Right cardiac atrium (tissue), 5 donors: ENCODE results near the gene MXI1. TPM values are rescaled to one million over a fixed set of nuclear protein-coding genes. Genes with fewer than 3 reads are reported as not detected.
"Not testable (repeated sequence)": the region's sequence is repeated elsewhere in the genome, so short reads cannot be mapped to it uniquely, and the experiment has no call there.

ENCODE experiments used
- ATAC-seq, 2 donors: fragments of 200-7000 bp; cut with Tn5 transposase; one replicate each; pipeline versions ENCODE4 v1.8.0 to v1.9.1; 2020; ENCODE audit warnings: moderate library complexity in 2 of 2, mild to moderate bottlenecking in 1 of 2
- DNase-seq, 3 donors: peaks; one replicate each; pipeline ENCODE4 v3.0.0-alpha.2; 2020
- H3K27ac ChIP-seq: one replicate; pipeline ENCODE4 v1.5.1; 2013; ENCODE audit warnings: mild to moderate bottlenecking, low read length, control low read depth, moderate library complexity
- H3K27me3 ChIP-seq: one replicate; pipeline ENCODE4 v1.6.1; 2013; ENCODE audit not compliant: control insufficient read depth, insufficient read depth
- H3K4me1 ChIP-seq: one replicate; pipeline ENCODE4 v1.6.1; 2013; ENCODE audit warnings: low read length; ENCODE audit not compliant: control insufficient read depth, insufficient read depth
- H3K4me3 ChIP-seq: one replicate; pipeline ENCODE4 v1.5.1; 2013; ENCODE audit warnings: low read length, control low read depth
- H3K9me3 ChIP-seq: one replicate; pipeline ENCODE4 v1.6.1; 2013; ENCODE audit warnings: low read length; ENCODE audit not compliant: control insufficient read depth
- WGBS: extraction: QIAGEN DNeasy Blood & Tissue Kit; methylation state at CpG from one replicate; pipeline ENCODE4 v1.1.7; 2013; 5-methylcytosine and 5-hydroxymethylcytosine counted together
- intact Hi-C, 4 donors: fragments of 100-400 bp; cut with DNase I; formaldehyde crosslinking; loops; one replicate each; pipeline versions ENCODE4 v1.11.0 to v1.14.0; 2022 to 2023
- polyA plus RNA-seq: library from polyadenylated mRNA; stranded (reverse); fragments of 200-250 nt; gene quantifications from one replicate; pipeline ENCODE4 v1.2.3, GENCODE V29; 2013
- total RNA-seq, 4 donors: library from RNA; stranded (reverse); fragmentation: NEBNext Ultra II Directional; extraction: Animal tissue kit (Norgen Biotek cat#: 25700); gene quantifications; one replicate each; pipeline ENCODE4 v1.2.1, GENCODE V29; 2021
- donor health status: healthy with polysubstance abuse.
- donor health status: DM: no; HTN: yes; CAD: no.
- donor health status: DM: no; HTN: no; CAD: no.
- donor health status: DM: no; HTN: yes; CAD: no; lungs with severe emphysema.
- donor health status: DM: yes; HTN: yes; CAD: no.

Gene MXI1
- total and polyA plus RNA-seq, 5 donors: 35.5 to 91.3 (median 59.7) TPM

- Histone ChIP-seq H3K27me3 (no peaks in the 10 kb centered on the region), H3K4me3 (no peak overlapping the region), H3K27ac (no peak overlapping the region), H3K9me3 (no peaks in the 10 kb centered on the region), H3K4me1 (peaks cover 4% of the 10 kb centered on the region)
- intact Hi-C loops: no loop called here
- no peak for DNase-seq
- ATAC-seq: no peak
These were observed 32.5 kb downstream of the MXI1 start for GRCh38 chr10:110239892-110240291.

- 75% methylated on average over 3 of the region's 3 CpGs for WGBS
- intact Hi-C loops: no loop called here
- DNase-seq (no peak), ATAC-seq (no peak)
- Histone ChIP-seq H3K4me1 (peaks cover 4% of the 10 kb centered on the region), H3K4me3 (no peak overlapping the region), H3K27me3 (no peaks in the 10 kb centered on the region), H3K27ac (no peak overlapping the region), H3K9me3 (no peaks in the 10 kb centered on the region)
These were observed 34.0 kb downstream of the MXI1 start for GRCh38 chr10:110241407-110241806.

GRCh38 chr10:110241841-110242240, 34.4 kb downstream of the MXI1 start:
- no peaks in the 10 kb centered on the region for H3K27me3 ChIP-seq
- no peak for ATAC-seq
- 57% methylated on average over 2 of the region's 2 CpGs for WGBS
- H3K4me3 ChIP-seq: no peak overlapping the region
- DNase-seq: no peak
- peaks cover 4% of the 10 kb centered on the region for H3K4me1 ChIP-seq
- no peaks in the 10 kb centered on the region for H3K9me3 ChIP-seq
- no peak overlapping the region for H3K27ac ChIP-seq
- intact Hi-C loops: no loop called here

GRCh38 chr10:110242511-110242910, 35.1 kb downstream of the MXI1 start:
- WGBS: 77% methylated on average over 1 of the region's 1 CpG
- peaks cover 4% of the 10 kb centered on the region for H3K4me1 ChIP-seq
- H3K9me3 ChIP-seq: no peaks in the 10 kb centered on the region
- no peak for ATAC-seq
- intact Hi-C loops: no loop called here
- no peaks in the 10 kb centered on the region for H3K27me3 ChIP-seq
- no peak overlapping the region for H3K4me3 ChIP-seq
- no peak overlapping the region for H3K27ac ChIP-seq
- DNase-seq: no peak

- 86% methylated on average over 3 of the region's 3 CpGs for WGBS
- ATAC-seq (no peak), DNase-seq (no peak)
- intact Hi-C loops: no loop called here
- no peaks in the 10 kb centered on the region for H3K4me1 ChIP-seq
- no peaks in the 10 kb centered on the region for H3K27me3 ChIP-seq
- H3K4me3 ChIP-seq: no peak overlapping the region
- no peaks in the 10 kb centered on the region for H3K9me3 ChIP-seq
- no peak overlapping the region for H3K27ac ChIP-seq
These were observed 37.1 kb downstream of the MXI1 start for GRCh38 chr10:110244550-110244949.

- 97% methylated on average over 4 of the region's 5 CpGs for WGBS
- H3K4me1 ChIP-seq, H3K27me3 ChIP-seq, intact Hi-C loops, H3K9me3 ChIP-seq, DNase-seq, H3K27ac ChIP-seq, H3K4me3 ChIP-seq, ATAC-seq: not testable (repeated sequence)
These were observed 40.4 kb downstream of the MXI1 start for GRCh38 chr10:110247833-110248232.

GRCh38 chr10:110249489-110249888, 42.1 kb downstream of the MXI1 start:
- H3K9me3 ChIP-seq, ATAC-seq, H3K27me3 ChIP-seq, intact Hi-C loops, H3K27ac ChIP-seq, DNase-seq, H3K4me3 ChIP-seq, H3K4me1 ChIP-seq: not testable (repeated sequence)
- 79% methylated on average over 1 of the region's 1 CpG for WGBS

GRCh38 chr10:110251392-110251791, 44.0 kb downstream of the MXI1 start:
- H3K4me3 ChIP-seq, DNase-seq, H3K27me3 ChIP-seq, intact Hi-C loops, H3K4me1 ChIP-seq, H3K9me3 ChIP-seq, ATAC-seq, H3K27ac ChIP-seq: not testable (repeated sequence)
- 85% methylated on average over 1 of the region's 1 CpG for WGBS

- H3K4me1 ChIP-seq: no peaks in the 10 kb centered on the region
These were observed 44.7 kb downstream of the MXI1 start for GRCh38 chr10:110252151-110252550.

GRCh38 chr10:110254467-110254866, 47.1 kb downstream of the MXI1 start:
- DNase-seq (no peak), ATAC-seq (no peak)
- no peak overlapping the region for H3K27ac ChIP-seq
- intact Hi-C loops: no loop called here
- H3K4me3 ChIP-seq: no peak overlapping the region
- H3K27me3 ChIP-seq: no peaks in the 10 kb centered on the region
- H3K4me1 ChIP-seq: peaks cover 1% of the 10 kb centered on the region
- H3K9me3 ChIP-seq: no peaks in the 10 kb centered on the region

More at GRCh38 chr10:110252151-110252550, 44.7 kb downstream of the MXI1 start:
- H3K9me3 ChIP-seq: no peaks in the 10 kb centered on the region
- WGBS: 98% methylated on average over 1 of the region's 1 CpG
- ATAC-seq: no peak
- intact Hi-C loops: no loop called here
- no peak overlapping the region for H3K27ac ChIP-seq
- no peak overlapping the region for H3K4me3 ChIP-seq
- no peak for DNase-seq
- H3K27me3 ChIP-seq: no peaks in the 10 kb centered on the region

- ATAC-seq: no peak
- WGBS: 62% methylated on average over 1 of the region's 1 CpG
- no peak for DNase-seq
- H3K4me1 ChIP-seq: peaks cover 1% of the 10 kb centered on the region
- no peak overlapping the region for H3K27ac ChIP-seq
- intact Hi-C loops: no loop called here
- H3K9me3 ChIP-seq: no peaks in the 10 kb centered on the region
- H3K27me3 ChIP-seq: no peaks in the 10 kb centered on the region
- no peak overlapping the region for H3K4me3 ChIP-seq
These were observed 51.1 kb downstream of the MXI1 start for GRCh38 chr10:110258542-110258941.

- Histone ChIP-seq H3K9me3 (no peaks in the 10 kb centered on the region), H3K27ac (no peak overlapping the region), H3K4me1 (peaks cover 1% of the 10 kb centered on the region), H3K27me3 (no peaks in the 10 kb centered on the region), H3K4me3 (no peak overlapping the region)
- intact Hi-C loops: no loop called here
- no peak for DNase-seq
- ATAC-seq: no peak
These were observed 51.9 kb downstream of the MXI1 start for GRCh38 chr10:110259317-110259716.
